WERI-Rb-1 (cell line): ENCODE results near the gene ADCK2.
"Not testable (repeated sequence)": the region's sequence is repeated elsewhere in the genome, so short reads cannot be mapped to it uniquely, and the experiment has no call there.

Experiments
- DNase-seq: peaks from one replicate; pipeline ENCODE4 v3.0.0-alpha.2; 2020
- H3K27ac ChIP-seq: fragments of 250-450 bp; sonication (Bioruptor Pico); 2 replicates; pipeline ENCODE4 v1.5.1; 2020; ENCODE audit warnings: mild to moderate bottlenecking, moderate library complexity
- H3K27me3 ChIP-seq: fragments of 250-450 bp; sonication (Bioruptor Pico); 2 replicates; pipeline ENCODE4 v1.5.1; 2021; ENCODE audit warnings: mild to moderate bottlenecking, low read depth, moderate library complexity; ENCODE audit not compliant: insufficient read depth, severe bottlenecking
- H3K36me3 ChIP-seq: fragments of 250-450 bp; sonication (Bioruptor Pico); 2 replicates; pipeline ENCODE4 v1.5.1; 2020; ENCODE audit warnings: mild to moderate bottlenecking, moderate library complexity
- H3K4me3 ChIP-seq: 2 replicates; pipeline ENCODE4 v1.5.1; 2011; ENCODE audit warnings: low read depth, mild to moderate bottlenecking, control low read depth, low read length
- H3K9me3 ChIP-seq: fragments of 250-450 bp; sonication (Bioruptor Pico); 2 replicates; pipeline ENCODE4 v1.5.1; 2021; ENCODE audit warnings: mild to moderate bottlenecking, moderate library complexity; ENCODE audit not compliant: severe bottlenecking
- CTCF ChIP-seq: IDR thresholded peaks from 2 replicates; pipeline ENCODE4 v1.5.1; 2011; ENCODE audit warnings: low read depth, mild to moderate bottlenecking, control low read depth, inconsistent platforms, low read length

The ADCK2 gene

DNA sequence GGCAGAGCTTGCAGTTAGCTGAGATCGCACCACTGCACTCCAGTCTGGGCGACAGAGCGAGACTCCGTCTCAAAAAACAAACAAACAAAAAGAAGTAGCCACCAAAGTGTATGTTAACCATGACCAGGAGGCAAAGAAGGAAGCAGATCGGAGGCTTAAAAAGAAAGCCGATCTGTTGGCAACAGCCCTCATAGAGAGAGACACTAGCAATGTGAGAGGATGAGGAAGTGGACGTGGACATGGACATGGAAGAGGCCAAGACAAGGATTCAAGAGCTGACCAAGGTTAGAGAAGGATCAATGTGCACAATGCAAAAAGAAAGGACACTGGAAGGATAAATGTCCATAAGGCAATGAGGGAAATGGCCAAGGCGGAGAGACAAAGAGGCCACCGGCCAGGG lies 14.9 kb upstream of the ADCK2 start:
- Histone ChIP-seq H3K4me3 (no peak overlapping the region), H3K27me3 (no peaks in the 10 kb centered on the region), H3K9me3 (no peaks in the 10 kb centered on the region), H3K36me3 (no peaks in the 10 kb centered on the region), H3K27ac (no peak overlapping the region)
- no peak for TF ChIP-seq CTCF
- DNase-seq: no peak

DNA sequence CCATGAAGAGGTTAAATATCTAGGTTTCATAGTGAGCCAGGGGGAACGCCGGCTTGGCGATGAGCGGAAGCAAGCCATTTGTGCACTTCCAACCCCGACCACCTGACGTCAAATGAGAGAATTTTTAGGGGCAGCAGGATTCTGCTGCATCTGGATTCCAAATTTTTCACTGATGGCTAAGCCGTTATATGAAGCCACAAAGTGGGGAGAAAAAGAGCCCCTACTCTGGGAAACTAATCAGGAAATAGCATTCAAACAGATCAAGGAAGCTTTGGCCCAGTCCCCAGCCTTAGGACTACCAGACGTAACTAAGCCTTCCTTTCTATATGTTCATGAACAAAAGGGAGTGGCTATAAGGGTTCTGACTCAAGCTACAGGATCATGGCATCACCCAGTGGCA lies 12.9 kb upstream of the ADCK2 start:
- Histone ChIP-seq H3K27me3 (no peaks in the 10 kb centered on the region), H3K27ac (no peak overlapping the region), H3K4me3 (no peak overlapping the region), H3K9me3 (no peaks in the 10 kb centered on the region), H3K36me3 (no peaks in the 10 kb centered on the region)
- no peak for DNase-seq
- no peak for TF ChIP-seq CTCF

DNA sequence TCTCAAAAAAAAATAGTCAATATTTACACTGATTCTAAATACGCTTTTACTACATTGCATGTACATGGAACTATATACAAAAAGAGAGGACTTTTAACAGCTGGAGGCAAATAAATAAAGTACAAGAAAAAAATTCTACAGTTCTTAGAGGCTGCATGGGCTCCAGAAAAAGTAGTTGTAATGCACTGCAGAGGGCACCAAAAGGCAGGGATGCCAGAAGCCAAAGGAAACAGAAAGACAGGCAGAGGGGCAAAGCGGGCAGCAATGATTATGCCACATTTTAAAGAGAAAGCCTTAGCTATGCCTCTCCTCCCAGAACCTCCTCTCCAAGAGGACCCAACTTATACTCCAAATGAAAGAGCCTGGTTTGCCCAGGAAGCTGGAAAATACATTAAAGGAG lies 11.6 kb upstream of the ADCK2 start:
- H3K36me3 ChIP-seq: no peaks in the 10 kb centered on the region
- no peak for TF ChIP-seq CTCF
- no peaks in the 10 kb centered on the region for H3K9me3 ChIP-seq
- H3K27me3 ChIP-seq: no peaks in the 10 kb centered on the region
- DNase-seq: no peak
- H3K27ac ChIP-seq: no peak overlapping the region
- H3K4me3 ChIP-seq: no peak overlapping the region

- H3K27ac ChIP-seq, DNase-seq, H3K27me3 ChIP-seq, H3K4me3 ChIP-seq, H3K36me3 ChIP-seq, H3K9me3 ChIP-seq: not testable (repeated sequence)
These were observed 9.8 kb upstream of the ADCK2 start for GRCh38 chr7:140662938-140663337.

DNA sequence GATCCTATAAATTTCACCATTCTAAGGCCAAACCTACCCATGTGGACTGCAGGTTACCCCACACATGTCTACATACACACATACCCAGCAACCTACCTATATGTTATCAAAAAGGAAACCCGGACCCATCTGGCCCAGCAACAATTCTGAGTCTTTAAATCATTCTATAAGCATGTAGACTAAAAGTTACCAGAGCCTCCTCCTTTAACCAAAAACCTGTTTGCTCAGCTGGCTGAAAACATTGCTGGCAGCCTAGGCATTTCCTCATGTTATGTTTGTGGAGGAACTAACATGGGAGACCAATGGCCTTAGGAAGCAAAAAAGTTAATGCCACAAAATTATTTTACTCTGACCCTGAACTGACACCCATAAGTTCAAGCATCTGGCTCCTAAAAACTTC lies 5.3 kb upstream of the ADCK2 start:
- Histone ChIP-seq H3K4me3 (no peak overlapping the region), H3K36me3 (no peaks in the 10 kb centered on the region), H3K27me3 (no peaks in the 10 kb centered on the region), H3K27ac (no peak overlapping the region), H3K9me3 (no peaks in the 10 kb centered on the region)
- no peak for DNase-seq
- no peak for TF ChIP-seq CTCF

DNA sequence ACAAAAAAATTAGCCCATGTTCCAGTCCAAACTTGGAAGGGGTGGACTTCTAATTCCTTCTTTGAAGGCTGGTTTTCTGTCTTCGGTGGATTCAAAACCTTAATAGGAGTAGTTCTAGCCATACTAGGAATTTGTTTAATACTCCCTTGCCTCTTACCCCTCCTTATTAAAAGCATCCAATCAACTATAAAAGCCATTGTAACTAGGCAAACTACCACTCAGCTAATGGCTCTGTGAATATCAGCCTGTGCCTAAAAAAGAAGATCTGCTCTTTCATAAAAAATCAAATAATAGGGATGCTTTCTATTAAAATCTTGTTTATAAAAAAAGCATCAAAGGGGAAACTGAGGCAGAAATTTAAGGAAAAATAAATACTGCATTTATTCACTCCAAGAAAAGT lies 4.1 kb upstream of the ADCK2 start:
- no peak for TF ChIP-seq CTCF
- DNase-seq: no peak
- H3K36me3 ChIP-seq: no peaks in the 10 kb centered on the region
- no peaks in the 10 kb centered on the region for H3K27me3 ChIP-seq
- no peak overlapping the region for H3K27ac ChIP-seq
- H3K4me3 ChIP-seq: no peak overlapping the region
- H3K9me3 ChIP-seq: no peaks in the 10 kb centered on the region
